C4-2B (cell line): ENCODE results near the gene RPP25L.

Source experiments
- CTCF ChIP-seq: fragments of 450-650 bp; conservative IDR thresholded peaks from 2 replicates; pipeline ENCODE4 v1.5.1; 2017; ENCODE audit warnings: mild to moderate bottlenecking
- ZFX ChIP-seq: fragments of 450-650 bp; IDR thresholded peaks from 2 replicates; pipeline ENCODE4 v1.6.1; 2017

DNA sequence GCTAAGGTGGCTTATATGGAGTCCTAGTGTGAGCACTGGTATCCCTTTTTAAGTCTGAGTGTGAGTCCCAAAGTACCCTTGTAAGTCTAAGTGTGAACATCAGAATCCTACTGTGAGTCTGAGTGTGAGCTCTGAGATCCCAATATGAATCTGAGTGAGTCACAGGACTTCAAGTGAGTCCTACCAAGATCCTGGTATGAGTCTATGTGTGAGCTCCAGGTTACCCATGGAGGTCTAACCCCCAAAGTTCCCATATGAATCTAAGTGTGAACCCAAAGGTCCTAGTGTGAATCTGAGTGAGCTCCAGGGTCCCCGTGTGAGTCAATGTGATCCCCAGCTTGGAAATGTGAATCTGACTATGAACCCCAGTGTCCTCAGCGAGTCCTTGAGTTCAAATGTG, 24.6 kb downstream of the RPP25L start:
- TF ChIP-seq CTCF, result no peak
- TF ChIP-seq ZFX, result no peak
